ENCODE data around the gene AMBRA1.
A peak's percentile ranks its signal among the peaks of the same experiment; 100 is the strongest.

GRCh38 chr11:46427364-46427763 lies 166.5 kb downstream of the AMBRA1 start:
- TF ChIP-seq CTCF (IDR thresholded peaks at IDR 0.05) (no peak), POLR2A (IDR thresholded peaks at IDR 0.05; ENCODE audit: low read length) (no peak), EP300 (IDR thresholded peaks at IDR 0.05) (no peak), RNF2 (IDR thresholded peaks at IDR 0.05; ENCODE audit: borderline replicate concordance, low read depth) (no peak), MAFK (IDR thresholded peaks at IDR 0.05; ENCODE audit: partially characterized antibody) (peak; percentile 61), REST (IDR thresholded peaks at IDR 0.05) (no peak)

Data from A549 (cell line).